GM12801 (cell line): Measurements from ENCODE around the gene ANKRD11.

ENCODE experiments used
- TF ChIP-seq, protein P1 (sequence below): IDR thresholded peaks from one replicate; pipeline ENCODE4 v1.5.1; 2011; ENCODE audit warnings: control low read depth; ENCODE audit not compliant: insufficient read length; ENCODE audit errors: extremely low read depth

Gene ANKRD11

DNA sequence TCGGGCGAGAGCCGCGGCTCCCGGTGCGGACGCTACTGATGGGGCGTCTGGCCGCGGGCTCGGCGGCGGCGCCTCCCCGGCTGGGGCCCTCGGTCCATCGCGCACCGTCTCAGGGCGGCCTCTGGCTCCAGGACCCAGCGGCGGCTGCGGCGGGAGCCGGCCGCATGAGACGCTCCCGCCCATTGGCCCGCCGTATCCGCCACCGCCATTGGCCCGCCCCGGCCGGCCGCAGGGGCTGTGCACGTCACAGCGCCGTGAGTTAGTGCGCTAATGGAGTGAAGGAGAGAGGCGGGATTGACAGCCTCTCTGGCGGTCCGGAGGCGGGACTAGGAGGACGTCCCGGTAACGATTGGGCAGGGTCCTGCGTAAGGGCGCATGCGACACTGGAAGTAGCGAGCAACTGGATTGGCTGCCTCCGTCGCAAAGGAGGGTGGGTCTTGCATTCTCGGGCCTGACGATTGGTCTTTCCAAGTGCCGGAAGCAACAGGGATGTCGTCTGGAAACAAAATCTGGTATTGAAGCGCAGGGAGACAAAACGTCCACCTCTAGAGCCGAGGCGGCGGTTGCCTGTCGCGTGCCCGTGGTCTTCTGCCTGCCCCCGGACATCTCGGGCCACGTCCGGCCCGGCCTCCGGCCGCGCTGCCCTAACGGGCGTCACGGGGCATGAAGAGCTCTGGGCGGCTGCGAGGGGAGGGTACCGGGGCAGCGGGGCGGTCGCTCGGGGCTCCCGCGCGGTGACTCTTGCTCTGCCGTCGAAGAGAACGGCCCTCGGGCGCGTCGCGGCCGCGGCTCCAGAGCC, at the start of gene ANKRD11:
Gene ANKRD11 (minus strand): TSS at position 123 of the 799 bp plus-strand sequence. CDS start 173,542 bp downstream, outside the sequence.
- TF ChIP-seq, protein P1, sequence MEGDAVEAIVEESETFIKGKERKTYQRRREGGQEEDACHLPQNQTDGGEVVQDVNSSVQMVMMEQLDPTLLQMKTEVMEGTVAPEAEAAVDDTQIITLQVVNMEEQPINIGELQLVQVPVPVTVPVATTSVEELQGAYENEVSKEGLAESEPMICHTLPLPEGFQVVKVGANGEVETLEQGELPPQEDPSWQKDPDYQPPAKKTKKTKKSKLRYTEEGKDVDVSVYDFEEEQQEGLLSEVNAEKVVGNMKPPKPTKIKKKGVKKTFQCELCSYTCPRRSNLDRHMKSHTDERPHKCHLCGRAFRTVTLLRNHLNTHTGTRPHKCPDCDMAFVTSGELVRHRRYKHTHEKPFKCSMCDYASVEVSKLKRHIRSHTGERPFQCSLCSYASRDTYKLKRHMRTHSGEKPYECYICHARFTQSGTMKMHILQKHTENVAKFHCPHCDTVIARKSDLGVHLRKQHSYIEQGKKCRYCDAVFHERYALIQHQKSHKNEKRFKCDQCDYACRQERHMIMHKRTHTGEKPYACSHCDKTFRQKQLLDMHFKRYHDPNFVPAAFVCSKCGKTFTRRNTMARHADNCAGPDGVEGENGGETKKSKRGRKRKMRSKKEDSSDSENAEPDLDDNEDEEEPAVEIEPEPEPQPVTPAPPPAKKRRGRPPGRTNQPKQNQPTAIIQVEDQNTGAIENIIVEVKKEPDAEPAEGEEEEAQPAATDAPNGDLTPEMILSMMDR, result no peak

DNA sequence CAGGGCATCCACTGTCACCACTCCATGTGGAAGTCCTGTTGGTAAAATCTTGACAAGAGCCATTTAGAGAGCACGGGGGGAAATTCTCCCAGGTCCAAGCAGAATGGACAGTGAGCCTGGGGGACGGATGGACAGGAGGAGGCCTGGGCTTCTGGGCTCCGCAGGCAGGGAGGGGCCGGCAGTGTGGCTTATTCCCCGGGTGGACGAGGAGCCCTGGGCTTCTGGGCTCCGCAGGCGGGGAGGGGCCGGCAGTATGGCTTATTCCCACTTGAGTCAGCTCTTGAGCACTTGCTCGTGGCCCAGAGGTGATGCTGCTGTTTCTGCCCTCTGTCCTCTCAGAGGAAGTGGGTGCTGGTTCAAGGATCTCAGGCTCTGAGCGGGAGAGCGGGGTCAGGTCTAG, 47.9 kb upstream of the ANKRD11 start:
- TF ChIP-seq, protein P1, result no peak

- TF ChIP-seq, protein P1, result no peak
These were observed 47.2 kb upstream of the ANKRD11 start for GRCh38 chr16:89537549-89537925.

DNA sequence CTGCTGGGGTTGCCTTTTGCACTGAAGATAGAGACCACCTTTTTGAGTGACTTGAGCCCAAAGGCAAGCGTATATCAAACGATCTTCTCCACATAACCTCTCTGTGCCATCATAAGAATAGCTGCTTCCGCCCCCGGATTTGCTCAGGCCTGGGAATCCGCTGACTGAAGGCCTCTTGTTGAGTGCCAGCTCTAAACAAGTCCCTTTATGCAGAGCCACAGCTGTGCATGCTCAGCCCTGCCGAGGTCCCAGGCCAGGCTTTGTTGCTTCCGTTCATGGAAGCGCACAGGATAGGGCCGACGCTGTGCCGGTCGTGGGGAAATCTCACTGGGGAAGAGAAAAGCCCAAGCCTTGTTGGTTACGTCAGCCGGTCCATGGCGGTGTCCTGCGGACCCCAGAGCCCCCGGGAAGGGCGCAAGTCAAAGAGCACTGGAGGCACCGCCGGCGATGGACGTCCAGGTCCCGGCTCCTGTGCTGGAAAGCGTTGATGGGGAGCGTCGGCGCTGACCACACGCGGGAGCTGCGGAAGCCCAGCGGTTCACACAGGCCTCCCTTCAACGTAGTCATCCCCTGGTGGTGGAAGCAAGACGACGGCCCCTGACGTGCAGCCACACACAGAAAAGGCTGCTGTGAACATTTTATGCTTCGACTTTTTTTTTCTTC, 46.7 kb upstream of the ANKRD11 start:
- TF ChIP-seq, protein P1, result no peak

DNA sequence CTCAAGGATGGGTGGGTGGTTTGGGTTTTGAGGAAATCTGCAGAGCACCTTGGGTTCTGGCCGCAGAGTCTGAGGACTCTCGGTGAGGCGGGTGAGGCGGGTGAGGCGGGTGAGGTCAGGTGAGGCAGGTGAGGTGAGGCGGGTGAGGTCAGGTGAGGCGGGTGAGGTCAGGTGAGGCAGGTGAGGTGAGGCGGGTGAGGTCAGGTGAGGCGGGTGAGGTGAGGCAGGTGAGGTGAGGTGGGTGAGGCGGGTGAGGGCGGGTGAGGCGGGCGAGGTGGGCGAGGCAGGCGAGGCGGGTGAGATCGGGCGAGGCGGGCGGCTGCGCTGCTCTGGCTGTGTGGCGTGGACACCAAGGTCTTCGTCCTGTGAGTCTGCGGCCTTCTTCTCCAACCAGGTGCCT, 46.0 kb upstream of the ANKRD11 start:
- TF ChIP-seq, protein P1, result no peak

GRCh38 chr16:89534252-89534756, 43.9 kb upstream of the ANKRD11 start:
- TF ChIP-seq, protein P1, result no peak

GRCh38 chr16:89531821-89532526, 41.6 kb upstream of the ANKRD11 start:
- TF ChIP-seq, protein P1, result no peak
